GM18951 (cell line): Measurements from ENCODE around the gene POU2F2.

Experiments used
- POLR2A ChIP-seq: IDR thresholded peaks from 4 replicates; pipeline ENCODE4 v1.6.1; 2011; ENCODE audit warnings: mild to moderate bottlenecking; ENCODE audit not compliant: insufficient read length, insufficient read depth; ENCODE audit errors: extremely low read depth
- in situ Hi-C: fragments of 300-500 bp; cut with MboI; formaldehyde crosslinking; loops from one replicate; pipeline ENCODE4 v1.12.0; 2022; ENCODE audit warnings: low sequenced_read_pairs, mixed read lengths, inconsistent platforms; ENCODE audit not compliant: unreplicated experiment

The POU2F2 gene

GRCh38 chr19:42096255-42096837 lies 35.9 kb downstream of the POU2F2 start:
- TF ChIP-seq POLR2A, result no peak
- in situ Hi-C loops, result no loop called here

GRCh38 chr19:42095814-42096230 lies 36.4 kb downstream of the POU2F2 start:
- in situ Hi-C loops, result no loop called here

GRCh38 chr19:42095142-42095813 lies 37.0 kb downstream of the POU2F2 start:
- in situ Hi-C loops, result no loop called here
- TF ChIP-seq POLR2A, result no peak

More at GRCh38 chr19:42095814-42096230, 36.4 kb downstream of the POU2F2 start:
- TF ChIP-seq POLR2A, result no peak

- TF ChIP-seq POLR2A, result no peak
- in situ Hi-C loops, result no loop called here
Measured at GRCh38 chr19:42093926-42094325, 38.3 kb downstream of the POU2F2 start.

- in situ Hi-C loops, result no loop called here
- TF ChIP-seq POLR2A, result no peak
Measured at GRCh38 chr19:42093505-42093904, 38.7 kb downstream of the POU2F2 start.

- TF ChIP-seq POLR2A, result no peak
- in situ Hi-C loops, result no loop called here
Measured at GRCh38 chr19:42092350-42092749, 39.9 kb downstream of the POU2F2 start.

- in situ Hi-C loops, result no loop called here
- TF ChIP-seq POLR2A, result no peak
Measured at GRCh38 chr19:42091742-42092141, 40.5 kb downstream of the POU2F2 start.

GRCh38 chr19:42091300-42091699 lies 40.9 kb downstream of the POU2F2 start:
- in situ Hi-C loops, result no loop called here
- TF ChIP-seq POLR2A, result peak; percentile 3

- in situ Hi-C loops, result no loop called here
Measured at GRCh38 chr19:42090672-42091071, 41.6 kb downstream of the POU2F2 start.

GRCh38 chr19:42089772-42090171 lies 42.5 kb downstream of the POU2F2 start:
- no peak for TF ChIP-seq POLR2A
- in situ Hi-C loops, result no loop called here

More at GRCh38 chr19:42090672-42091071, 41.6 kb downstream of the POU2F2 start:
- TF ChIP-seq POLR2A, result no peak

GRCh38 chr19:42089191-42089750 lies 43.0 kb downstream of the POU2F2 start:
- in situ Hi-C loops, result no loop called here
- no peak for TF ChIP-seq POLR2A

- in situ Hi-C loops, result no loop called here
- TF ChIP-seq POLR2A, result no peak
Measured at GRCh38 chr19:42088471-42089190, 43.6 kb downstream of the POU2F2 start.

- TF ChIP-seq POLR2A, result no peak
- in situ Hi-C loops, result no loop called here
Measured at GRCh38 chr19:42086770-42087550, 45.3 kb downstream of the POU2F2 start.
